HG03565 (cell line): Measurements from ENCODE around the gene FAM181A.

ENCODE experiments used
- ATAC-seq: cut with Tn5 transposase; IDR thresholded peaks from one replicate; pipeline ENCODE4 v1.9.1; 2021; ENCODE audit warnings: mild to moderate bottlenecking, moderate library complexity; ENCODE audit not compliant: unreplicated experiment

FAM181A gene

GRCh38 chr14:93926873-93927799, at the start of gene FAM181A:
FAM181A (plus strand) TSS chr14:93927344; CDS start chr14:93928286, 942 bp downstream.
- ATAC-seq, result no peak

- ATAC-seq, result no peak
Observed at GRCh38 chr14:93878212-93878611, 48.9 kb upstream of the FAM181A start.

- ATAC-seq, result no peak
Observed at GRCh38 chr14:93878871-93879270, 48.3 kb upstream of the FAM181A start.

DNA sequence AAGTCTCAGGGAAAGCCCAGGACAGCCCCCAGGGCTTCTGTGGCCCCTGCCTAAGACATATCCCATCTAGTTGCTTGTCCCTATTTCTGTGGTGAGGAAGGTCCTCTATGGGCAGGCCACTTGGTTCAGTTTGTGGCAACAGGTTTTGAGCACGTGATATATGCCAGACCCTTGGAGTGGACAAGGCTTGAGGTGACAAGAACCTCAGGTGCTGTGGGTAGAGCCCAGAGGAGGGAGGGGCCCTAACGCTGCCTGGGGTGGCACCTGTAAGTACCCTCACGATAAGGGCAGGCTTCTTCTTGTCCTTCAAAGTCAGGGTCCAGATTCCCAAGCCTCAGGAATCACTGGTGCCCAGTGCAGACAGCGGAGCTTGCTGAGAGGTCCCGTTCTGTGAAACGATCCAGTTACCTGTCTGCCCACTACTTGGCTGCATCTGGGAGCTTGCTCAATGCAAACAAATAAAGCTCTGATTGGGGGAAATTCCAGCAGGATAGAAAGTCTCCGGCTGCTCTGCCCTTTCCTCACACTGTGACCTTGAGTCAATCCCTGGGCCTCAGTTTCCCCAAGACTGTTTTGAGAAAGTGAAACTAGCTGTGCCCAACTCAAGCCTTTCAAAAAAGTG, 47.7 kb upstream of the FAM181A start:
- no peak for ATAC-seq

GRCh38 chr14:93880021-93880820, 46.9 kb upstream of the FAM181A start:
- no peak for ATAC-seq

GRCh38 chr14:93884950-93885349, 42.2 kb upstream of the FAM181A start:
- ATAC-seq, result no peak

GRCh38 chr14:93888995-93889394, 38.1 kb upstream of the FAM181A start:
- no peak for ATAC-seq

GRCh38 chr14:93889739-93890483, 37.2 kb upstream of the FAM181A start:
- no peak for ATAC-seq

DNA sequence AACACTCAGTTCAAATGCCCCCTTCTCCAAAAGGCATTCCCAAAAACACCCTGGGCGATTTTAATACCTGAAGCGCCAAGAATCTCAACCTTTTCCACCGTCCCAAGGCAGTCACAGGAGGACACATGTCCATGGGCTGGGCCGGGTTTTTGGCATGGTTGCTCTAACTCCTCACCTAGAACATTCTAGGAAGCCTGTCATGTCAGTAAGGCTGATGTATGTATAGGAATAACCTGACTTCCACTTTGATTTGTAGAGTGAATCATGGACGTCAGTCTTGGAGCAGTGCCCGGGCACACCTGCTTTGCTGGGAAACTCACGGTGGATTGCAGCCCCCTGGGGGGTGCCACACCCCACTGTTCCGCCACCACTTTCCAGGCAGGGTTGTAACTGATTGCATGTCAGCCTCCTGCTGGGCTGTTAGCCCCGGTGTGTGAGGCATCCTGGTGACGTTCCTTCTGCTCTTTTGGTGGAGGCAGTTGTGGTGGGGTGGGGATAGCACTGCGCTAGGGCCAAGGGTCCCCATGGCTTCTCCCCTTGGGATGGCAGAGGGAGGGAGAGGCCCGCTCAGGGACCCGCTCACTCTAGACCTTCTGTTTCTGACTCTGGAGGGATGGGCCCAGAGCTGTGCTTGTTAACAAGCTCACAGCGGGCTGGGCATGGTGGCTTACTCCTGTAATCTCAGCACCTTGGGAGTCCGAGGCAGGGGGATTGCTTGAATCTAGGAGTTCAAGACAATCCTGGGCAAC, 35.2 kb upstream of the FAM181A start:
- no peak for ATAC-seq

DNA sequence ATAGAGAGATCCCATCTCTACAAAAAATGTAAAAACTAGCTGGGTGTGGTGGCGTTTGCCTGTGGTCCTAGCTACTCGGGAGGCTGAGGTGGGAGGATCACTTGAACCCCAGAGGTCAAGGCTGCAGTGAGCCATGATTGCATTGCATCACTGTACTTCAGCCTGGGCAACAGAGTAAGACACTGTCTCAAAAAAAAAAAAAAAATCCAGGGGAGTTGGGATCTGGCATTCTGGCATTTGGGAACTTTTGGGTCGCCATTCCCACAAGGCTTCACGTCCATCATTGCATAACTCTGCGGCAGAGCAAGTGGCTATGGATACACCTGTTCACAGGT, 34.7 kb upstream of the FAM181A start:
- no peak for ATAC-seq

DNA sequence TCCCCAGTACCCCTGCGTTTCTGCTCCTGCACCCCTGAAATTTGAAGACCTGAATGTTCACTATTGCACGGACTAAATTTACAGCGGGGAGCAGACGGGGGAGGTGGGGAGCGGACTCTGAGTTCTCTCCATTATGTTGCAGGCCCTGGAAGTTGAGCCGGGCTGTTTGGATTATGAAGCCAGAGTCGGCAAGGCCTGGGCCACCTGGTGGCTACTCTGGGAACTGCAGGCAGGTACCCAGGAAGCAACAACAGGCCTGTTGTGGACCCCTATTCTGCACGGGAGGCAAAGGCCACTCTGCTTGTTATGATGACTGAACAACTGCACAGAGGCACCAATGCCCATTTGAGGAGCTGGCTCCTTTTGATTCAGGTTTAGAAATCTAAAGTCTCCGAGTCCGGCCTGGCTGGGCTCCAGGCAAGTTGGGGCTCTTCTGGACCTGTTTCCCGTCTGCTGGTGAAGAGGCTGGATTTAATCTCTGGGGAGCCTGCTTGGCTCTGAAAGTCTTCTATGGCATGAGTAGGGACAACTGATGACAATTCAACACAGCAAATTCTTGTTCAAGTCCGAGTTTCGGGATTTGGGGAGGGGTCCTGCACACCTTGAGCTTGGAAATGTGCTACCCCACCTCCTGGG, 34.1 kb upstream of the FAM181A start:
- ATAC-seq, result no peak

GRCh38 chr14:93893661-93894261, 33.4 kb upstream of the FAM181A start:
- no peak for ATAC-seq

DNA sequence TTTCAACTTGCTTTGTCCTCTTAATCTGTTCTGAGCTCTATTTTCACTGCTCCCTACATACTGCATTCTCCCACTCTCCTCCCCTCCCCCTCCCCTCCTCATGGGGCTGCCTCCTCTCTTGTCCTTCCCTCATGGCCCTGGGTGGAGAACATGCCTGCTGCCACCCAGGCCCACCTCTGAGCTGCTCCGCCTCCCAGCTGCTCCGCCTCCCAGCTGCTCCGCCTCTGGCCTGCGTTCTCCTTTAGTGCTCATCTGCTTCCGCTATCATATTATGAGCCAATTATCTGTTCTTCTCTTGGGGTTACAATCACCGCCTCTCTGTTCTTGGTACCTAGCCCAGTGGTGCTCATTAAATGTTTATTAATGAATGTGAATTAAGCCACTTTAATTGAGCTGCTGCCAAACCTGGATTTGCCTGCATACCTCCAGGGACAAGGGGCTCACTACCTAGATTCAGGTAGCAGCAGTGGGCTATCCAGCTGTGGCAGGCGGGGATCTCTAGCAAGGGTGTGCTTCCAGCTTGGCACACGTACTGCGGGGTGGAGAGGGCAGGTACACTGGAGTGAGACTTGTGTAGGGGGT, 32.0 kb upstream of the FAM181A start:
- no peak for ATAC-seq

DNA sequence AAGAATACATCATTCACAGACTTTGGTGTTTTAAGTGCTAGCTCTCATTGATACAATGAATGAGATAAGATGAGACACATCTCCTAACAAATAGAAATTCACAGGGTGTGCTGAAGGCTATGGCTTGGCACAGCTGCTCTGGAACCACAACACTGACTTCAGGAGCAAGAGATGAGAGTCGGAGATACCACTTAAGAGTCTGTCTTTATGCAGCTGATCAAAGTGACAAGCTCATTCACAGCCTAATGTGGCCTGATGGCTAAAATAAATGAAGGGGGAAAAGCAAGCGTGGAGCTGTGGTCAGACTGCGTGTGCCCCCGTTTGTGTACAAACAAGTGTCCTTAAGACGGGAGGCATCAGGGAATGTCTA, 29.7 kb upstream of the FAM181A start:
- ATAC-seq, result no peak

DNA sequence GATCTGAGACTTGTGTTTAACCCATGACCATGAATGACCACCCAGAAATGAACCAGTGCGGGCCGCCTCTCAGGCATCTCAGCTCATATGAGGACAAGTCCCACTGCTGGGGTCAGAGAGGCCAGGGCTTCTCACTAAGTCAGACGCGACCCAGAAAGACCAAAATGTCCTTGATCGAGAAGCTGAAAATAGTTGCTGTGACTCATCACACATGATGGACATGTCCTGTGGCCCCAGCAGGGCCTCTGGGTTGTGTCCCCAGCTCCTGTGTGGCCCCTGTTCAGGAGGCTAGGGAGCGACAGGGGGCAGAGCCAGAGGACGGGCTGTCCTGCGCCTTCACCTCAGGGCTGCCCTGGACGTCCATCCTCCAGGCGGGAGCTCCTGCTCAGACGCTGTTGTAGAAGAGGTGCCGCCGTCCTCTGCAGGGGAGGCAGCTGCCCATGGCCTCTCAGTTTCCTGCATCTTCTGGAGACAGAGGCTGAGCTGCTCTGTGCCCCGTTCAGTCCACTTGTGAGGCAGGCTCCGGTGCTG, 29.0 kb upstream of the FAM181A start:
- no peak for ATAC-seq

DNA sequence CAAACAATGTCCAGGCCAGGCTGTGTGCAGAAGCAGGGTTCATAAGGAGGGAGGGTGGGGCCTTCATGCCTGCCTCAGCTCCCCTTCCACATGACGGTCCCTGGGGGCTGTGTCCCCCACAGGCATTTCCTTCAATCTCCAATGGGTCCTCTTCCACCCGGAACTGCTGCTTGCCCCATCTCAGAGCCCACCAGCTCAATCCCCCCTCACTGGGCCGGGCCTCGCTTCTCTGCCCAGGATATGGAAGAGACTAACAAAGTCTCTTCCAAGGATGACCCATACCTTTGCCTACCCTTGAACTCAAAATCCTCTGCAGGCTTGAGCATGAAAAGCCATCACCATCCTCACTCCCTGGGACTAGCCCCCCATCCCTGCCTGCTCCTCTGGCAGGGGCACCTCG, 28.4 kb upstream of the FAM181A start:
- no peak for ATAC-seq

DNA sequence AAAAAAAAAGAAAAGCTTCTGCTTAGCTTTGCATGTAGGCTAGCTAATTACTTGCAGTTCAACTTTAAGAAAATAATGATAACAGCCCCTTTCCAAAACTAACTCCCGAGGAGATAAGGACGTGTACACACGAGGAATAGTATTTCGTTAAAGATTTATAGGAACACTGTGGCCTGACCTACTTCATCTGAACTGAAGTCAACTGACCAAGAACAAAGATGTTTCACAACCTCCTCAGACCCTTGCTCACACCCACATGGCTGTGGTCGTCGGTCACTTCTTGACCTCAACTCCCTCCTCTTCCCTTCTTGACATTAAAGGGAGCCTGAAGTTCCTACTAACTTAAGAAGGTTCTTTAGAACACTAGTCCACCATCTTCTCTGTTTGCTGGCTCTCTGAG, 25.3 kb upstream of the FAM181A start:
- ATAC-seq, result no peak

- no peak for ATAC-seq
Observed at GRCh38 chr14:93902619-93903307, 24.4 kb upstream of the FAM181A start.
